Epithelial cell of esophagus (primary cell): ENCODE data around the gene GNAI1.

Source experiments
- DNase-seq: peaks from one replicate; pipeline ENCODE4 v3.0.0; 2010; ENCODE audit warnings: low read depth
- H3K4me3 ChIP-seq: 2 replicates; pipeline ENCODE4 v1.5.1; 2011; ENCODE audit warnings: mild to moderate bottlenecking, low read length, control low read depth
- CTCF ChIP-seq: IDR thresholded peaks from 2 replicates; pipeline ENCODE4 v1.5.1; 2011; ENCODE audit warnings: low read depth, mild to moderate bottlenecking, low read length, control low read depth, inconsistent platforms; ENCODE audit not compliant: insufficient read depth; ENCODE audit errors: missing control alignments

The GNAI1 gene

GRCh38 chr7:80146545-80147182 is 12.0 kb downstream of the GNAI1 start:
- TF ChIP-seq CTCF: no peak
- no peak overlapping the region for H3K4me3 ChIP-seq
- no peak for DNase-seq

DNA sequence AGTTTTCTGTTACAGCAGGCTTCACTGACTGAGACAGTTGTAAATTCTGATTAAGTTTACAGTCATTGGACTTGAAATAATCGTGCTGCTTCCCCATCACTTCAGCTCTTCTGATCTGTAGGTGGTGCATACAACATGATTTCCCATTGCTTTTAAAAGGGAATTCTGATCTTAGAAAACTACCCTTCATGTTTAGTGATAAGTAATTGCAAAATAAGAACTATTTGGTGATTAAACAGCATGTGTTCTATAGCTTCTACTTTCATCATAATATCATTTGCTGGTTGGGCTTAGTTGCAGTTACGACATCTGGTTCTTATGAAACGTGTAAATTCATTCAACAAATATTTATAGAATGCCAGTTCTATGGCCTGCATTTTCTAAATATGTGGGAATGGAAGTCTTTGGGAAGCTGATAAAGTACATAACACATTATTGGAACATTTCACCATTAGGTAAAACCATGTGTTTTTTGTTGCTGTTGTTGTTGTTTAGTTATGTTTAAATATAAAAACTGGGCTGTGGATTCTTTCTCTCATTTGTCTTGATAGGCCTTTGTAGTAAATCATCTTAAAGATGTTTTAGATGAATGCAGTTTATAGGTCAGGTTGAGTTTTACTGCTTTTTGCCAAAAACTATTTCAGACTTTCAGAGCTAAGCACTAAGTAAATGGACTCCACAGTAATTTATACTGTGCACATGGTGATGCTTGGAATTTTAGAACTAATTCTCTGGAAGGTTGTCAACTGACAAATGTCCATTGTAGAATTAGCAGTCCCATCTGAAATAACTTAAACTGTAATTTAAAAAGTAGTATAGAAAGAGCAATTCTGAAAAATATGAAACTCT is 13.1 kb downstream of the GNAI1 start:
- no peak for TF ChIP-seq CTCF
- DNase-seq: peak; percentile 89
- no peak overlapping the region for H3K4me3 ChIP-seq

- no peak for TF ChIP-seq CTCF
- DNase-seq: peak; percentile 97
- peak overlapping the region; percentile 6 for H3K4me3 ChIP-seq
Measured at GRCh38 chr7:80150611-80151273, 16.1 kb downstream of the GNAI1 start.

DNA sequence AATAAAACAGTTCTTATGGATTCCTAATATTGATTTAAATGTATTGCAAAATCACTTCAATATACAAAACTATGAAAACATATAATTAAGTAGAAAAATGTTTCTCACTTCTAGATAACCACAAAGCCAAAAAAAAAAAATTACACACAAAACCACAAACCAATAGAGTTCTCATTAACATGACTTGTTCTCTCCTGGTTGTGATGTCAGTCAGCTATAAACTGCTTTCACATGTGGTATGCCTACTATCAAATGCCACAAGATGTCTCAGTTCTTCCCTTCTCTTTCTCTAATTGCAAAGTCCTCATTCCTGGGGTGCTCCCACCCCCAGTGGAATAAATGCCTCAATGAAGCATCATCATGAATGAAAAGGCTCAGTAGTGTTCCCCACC is 16.6 kb downstream of the GNAI1 start:
- peak; percentile 68 for DNase-seq
- no peak for TF ChIP-seq CTCF
- H3K4me3 ChIP-seq: peak overlapping the region; percentile 9

- DNase-seq: no peak
- no peak for TF ChIP-seq CTCF
- no peak overlapping the region for H3K4me3 ChIP-seq
Measured at GRCh38 chr7:80153446-80153845, 18.8 kb downstream of the GNAI1 start.

DNA sequence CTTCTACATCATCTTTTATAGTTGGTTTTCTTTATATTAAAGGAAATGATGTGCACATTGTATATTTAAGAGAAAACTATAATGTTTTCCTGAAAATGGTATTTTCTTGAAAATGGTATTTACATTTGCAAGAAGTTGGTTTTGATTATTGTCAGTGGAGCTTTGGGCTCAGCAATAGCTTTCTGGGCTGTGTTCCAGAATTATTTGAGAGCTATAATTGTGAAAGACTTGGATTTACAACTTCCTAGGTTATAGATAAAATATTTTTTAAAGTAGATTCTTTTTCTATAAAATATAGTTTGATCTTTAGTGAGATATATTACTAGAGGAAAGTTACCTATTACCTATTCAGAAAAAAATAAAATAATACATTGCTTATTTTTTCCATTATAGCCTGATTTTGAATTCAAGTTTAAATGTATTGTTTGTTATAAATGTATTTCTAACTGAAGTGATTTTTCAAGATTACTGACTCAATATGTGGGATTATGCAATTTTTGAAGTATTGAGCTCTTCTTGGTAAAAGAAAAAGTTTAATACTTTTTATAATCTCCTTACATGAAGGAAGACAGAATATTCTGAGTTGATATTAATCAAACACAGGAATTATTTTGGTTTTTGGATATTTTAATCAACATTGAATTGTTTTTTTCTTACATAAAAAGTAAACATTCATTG is 20.2 kb downstream of the GNAI1 start:
- DNase-seq: no peak

More for the DNA sequence above, 20.2 kb downstream of the GNAI1 start:
- no peak for TF ChIP-seq CTCF
- no peak overlapping the region for H3K4me3 ChIP-seq
